Head of caudate nucleus (tissue), 42 donors: ENCODE measurements around the gene ODF4.
A peak's percentile ranks its signal among the peaks of the same experiment; 100 is the strongest.
"Not testable (repeated sequence)": the region's sequence is repeated elsewhere in the genome, so short reads cannot be mapped to it uniquely, and the experiment has no call there.

Experiments used
- DNase-seq, 42 donors: peaks; one replicate each; pipeline versions ENCODE4 v3.0.0 to v3.0.0-alpha.2; 2020 to 2021; ENCODE audit warnings: mixed read lengths in 7 of 42
- intact Hi-C: fragments of 100-400 bp; cut with DNase I; formaldehyde crosslinking; loops from one replicate; pipeline ENCODE4 v1.15.0; 2022

ODF4 gene

GRCh38 chr17:8360260-8360659 is 20.6 kb downstream of the ODF4 start:
- intact Hi-C loops: no loop called here
- DNase-seq: no peak

GRCh38 chr17:8360751-8361150 is 21.1 kb downstream of the ODF4 start:
- no peak for DNase-seq
- intact Hi-C loops: no loop called here

- intact Hi-C loops: no loop called here
- DNase-seq: peak in 7 of 42 donors; percentile 20 to 69 (median 34)
Observed at GRCh38 chr17:8362651-8363332, 23.2 kb downstream of the ODF4 start.

- intact Hi-C loops: no loop called here
Observed at GRCh38 chr17:8365143-8365542, 25.5 kb downstream of the ODF4 start.

GRCh38 chr17:8366231-8366630 is 26.6 kb downstream of the ODF4 start:
- intact Hi-C loops: no loop called here
- no peak for DNase-seq

More at GRCh38 chr17:8365143-8365542, 25.5 kb downstream of the ODF4 start:
- no peak for DNase-seq

- DNase-seq: no peak
- intact Hi-C loops: no loop called here
Observed at GRCh38 chr17:8368193-8368592, 28.6 kb downstream of the ODF4 start.

- intact Hi-C loops: no loop called here
- DNase-seq: no peak
Observed at GRCh38 chr17:8369944-8370343, 30.3 kb downstream of the ODF4 start.

GRCh38 chr17:8371786-8372185 is 32.1 kb downstream of the ODF4 start:
- DNase-seq: no peak
- intact Hi-C loops: no loop called here

GRCh38 chr17:8372422-8372821 is 32.8 kb downstream of the ODF4 start:
- intact Hi-C loops: no loop called here
- no peak for DNase-seq

GRCh38 chr17:8373856-8374255 is 34.2 kb downstream of the ODF4 start:
- intact Hi-C loops, DNase-seq: not testable (repeated sequence)

- DNase-seq: peak in 27 of 42 donors; percentile 18 to 69 (median 34)
- intact Hi-C loops: no loop called here
Observed at GRCh38 chr17:8375738-8376259, 36.2 kb downstream of the ODF4 start.

- intact Hi-C loops: no loop called here
- peak; percentile 72 to 96 (median 93) for DNase-seq
Observed at GRCh38 chr17:8376271-8377067, 36.8 kb downstream of the ODF4 start, which contains the start of gene KRABD2. KRABD2 (minus strand) TSS chr17:8376704.

- DNase-seq: no peak
- intact Hi-C loops: no loop called here
Observed at GRCh38 chr17:8377422-8377821, 37.8 kb downstream of the ODF4 start.

- intact Hi-C loops, DNase-seq: not testable (repeated sequence)
Observed at GRCh38 chr17:8378117-8378516, 38.5 kb downstream of the ODF4 start.

- intact Hi-C loops: no loop called here
- no peak for DNase-seq
Observed at GRCh38 chr17:8380049-8380448, 40.4 kb downstream of the ODF4 start.

- no peak for DNase-seq
- intact Hi-C loops: no loop called here
Observed at GRCh38 chr17:8382052-8382879, 42.6 kb downstream of the ODF4 start.

- DNase-seq: no peak
- intact Hi-C loops: no loop called here
Observed at GRCh38 chr17:8382880-8383142, 43.2 kb downstream of the ODF4 start.

GRCh38 chr17:8383143-8383822 is 43.6 kb downstream of the ODF4 start, which contains the start of gene RPL26:
RPL26 (minus strand) TSS chr17:8383193; CDS start chr17:8382310, 883 bp downstream.
- intact Hi-C loops: no loop called here
- DNase-seq: peak; percentile 90 to 98 (median 96)

- DNase-seq: no peak
- intact Hi-C loops: no loop called here
Observed at GRCh38 chr17:8384801-8385378, 45.2 kb downstream of the ODF4 start.
